Measurements from ENCODE around the gene USP54.

GRCh38 chr10:73537709-73538108 lies 53.4 kb downstream of the USP54 start:
- TF ChIP-seq CTCF (IDR thresholded peaks at IDR 0.05), result no peak
- no peak for TF ChIP-seq POLR2A (IDR thresholded peaks at IDR 0.05)

Measured in Peyer's patch (tissue), 4 donors.